OCI-M1 (cell line): Measurements from ENCODE around the gene ATP11B.

Experiments used
- DNase-seq: peaks from one replicate; lab custom pipeline; 2025; lab: John Stamatoyannopoulos, UW

ATP11B gene

GRCh38 chr3:182792901-182793662, at the start of gene ATP11B:
ATP11B (plus strand) TSS chr3:182793504; CDS start chr3:182793760, 256 bp downstream.
- peak; percentile 71 for DNase-seq

- no peak for DNase-seq
Measured at GRCh38 chr3:182746959-182747358, 46.3 kb upstream of the ATP11B start.

- no peak for DNase-seq
Measured at GRCh38 chr3:182755308-182755707, 38.0 kb upstream of the ATP11B start.

GRCh38 chr3:182755712-182756111, 37.6 kb upstream of the ATP11B start:
- DNase-seq: no peak

GRCh38 chr3:182760576-182761164, 32.6 kb upstream of the ATP11B start:
- peak; percentile 69 for DNase-seq

- no peak for DNase-seq
Measured at GRCh38 chr3:182763896-182764295, 29.4 kb upstream of the ATP11B start.

- DNase-seq: no peak
Measured at GRCh38 chr3:182765287-182765686, 28.0 kb upstream of the ATP11B start.

GRCh38 chr3:182766099-182766498, 27.2 kb upstream of the ATP11B start:
- peak; percentile 65 for DNase-seq

- no peak for DNase-seq
Measured at GRCh38 chr3:182768413-182768812, 24.9 kb upstream of the ATP11B start.

- DNase-seq: no peak
Measured at GRCh38 chr3:182769673-182770072, 23.6 kb upstream of the ATP11B start.

GRCh38 chr3:182782149-182782548, 11.2 kb upstream of the ATP11B start:
- no peak for DNase-seq

GRCh38 chr3:182783106-182783505, 10.2 kb upstream of the ATP11B start:
- DNase-seq: no peak

- peak; percentile 58 for DNase-seq
Measured at GRCh38 chr3:182784542-182784941, 8.8 kb upstream of the ATP11B start.

GRCh38 chr3:182785142-182785541, 8.2 kb upstream of the ATP11B start:
- no peak for DNase-seq

- no peak for DNase-seq
Measured at GRCh38 chr3:182785756-182786155, 7.5 kb upstream of the ATP11B start.

- DNase-seq: peak; percentile 26
Measured at GRCh38 chr3:182786564-182787196, 6.6 kb upstream of the ATP11B start.

- DNase-seq: peak; percentile 81
Measured at GRCh38 chr3:182787302-182788036, 5.8 kb upstream of the ATP11B start.

GRCh38 chr3:182789371-182789770, 3.9 kb upstream of the ATP11B start:
- peak; percentile 14 for DNase-seq

- no peak for DNase-seq
Measured at GRCh38 chr3:182790612-182791011, 2.7 kb upstream of the ATP11B start.

- DNase-seq: peak; percentile 68
Measured at GRCh38 chr3:182793663-182794454, 555 bp downstream of the ATP11B start.
